Activated CD4-positive, alpha-beta T cell treated with anti-CD3 and anti-CD28 coated beads, Interleukin-2, amount 50 U/mL, for 4 hours (primary cell): Measurements from ENCODE around the gene ATRNL1.
"Not testable (repeated sequence)": the region's sequence is repeated elsewhere in the genome, so short reads cannot be mapped to it uniquely, and the experiment has no call there.

Experiments
- DNase-seq, 2 experiments: peaks; one replicate each; pipeline ENCODE4 v3.0.0-alpha.2; 2020

Gene ATRNL1

GRCh38 chr10:115638246-115638645 is 545.1 kb downstream of the ATRNL1 start:
- DNase-seq = no peak

GRCh38 chr10:115649217-115649616 is 556.1 kb downstream of the ATRNL1 start:
- no peak for DNase-seq

GRCh38 chr10:115653473-115653872 is 560.3 kb downstream of the ATRNL1 start:
- no peak for DNase-seq

GRCh38 chr10:115654961-115655360 is 561.8 kb downstream of the ATRNL1 start:
- DNase-seq = no peak

GRCh38 chr10:115657161-115657860 is 564.1 kb downstream of the ATRNL1 start:
- no peak for DNase-seq

- no peak for DNase-seq
Observed at GRCh38 chr10:115659616-115660015, 566.5 kb downstream of the ATRNL1 start.

GRCh38 chr10:115660391-115660790 is 567.2 kb downstream of the ATRNL1 start:
- no peak for DNase-seq

DNA sequence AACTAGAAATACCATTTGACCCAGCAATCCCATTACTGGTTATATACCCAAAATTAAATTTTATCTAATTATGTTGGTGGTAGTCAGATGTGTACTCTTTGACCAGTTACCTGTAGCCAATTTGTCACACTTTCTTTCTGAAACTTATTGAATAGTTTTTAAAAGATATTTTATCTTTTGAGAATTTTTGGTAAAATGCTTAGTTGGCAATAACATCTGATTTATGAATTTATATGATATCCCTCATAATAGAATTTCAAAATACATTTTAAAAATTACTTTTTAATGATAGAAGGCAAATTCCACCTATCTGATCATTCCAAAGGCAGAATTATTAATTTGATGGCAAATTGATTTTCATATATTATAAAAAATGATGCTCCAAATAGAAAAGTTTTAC is 569.3 kb downstream of the ATRNL1 start:
- DNase-seq = no peak

- DNase-seq = no peak
Observed at GRCh38 chr10:115665549-115665948, 572.4 kb downstream of the ATRNL1 start.

GRCh38 chr10:115674496-115674895 is 581.3 kb downstream of the ATRNL1 start:
- DNase-seq = no peak

- DNase-seq = no peak
Observed at GRCh38 chr10:115696747-115697146, 603.6 kb downstream of the ATRNL1 start.

- no peak for DNase-seq
Observed at GRCh38 chr10:115706026-115706425, 612.9 kb downstream of the ATRNL1 start.

DNA sequence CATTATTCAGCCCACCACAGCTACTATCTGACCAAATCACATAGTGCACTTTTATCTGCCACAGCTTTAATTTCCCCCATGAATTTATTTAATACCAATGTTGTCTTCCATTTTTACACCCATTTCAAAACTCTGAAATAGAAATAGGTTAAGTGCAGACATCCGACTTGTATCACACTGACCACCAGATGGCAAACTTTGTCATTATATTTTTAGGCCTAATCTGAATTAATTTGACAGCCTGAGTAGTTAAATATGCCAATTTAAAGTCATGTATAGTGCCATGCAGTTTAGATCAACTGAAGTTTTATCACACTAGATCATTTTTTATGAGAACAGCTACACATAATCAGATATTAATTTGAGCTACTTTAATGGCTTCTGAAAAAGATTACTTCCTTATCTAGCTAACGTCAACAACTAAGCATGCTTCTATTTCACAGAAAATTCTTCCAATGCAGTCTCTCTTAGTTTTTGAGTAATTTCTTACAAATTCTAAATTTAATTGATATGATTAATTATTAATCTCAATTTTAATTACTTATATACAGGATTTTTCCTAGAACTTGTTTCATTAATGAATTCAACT is 613.4 kb downstream of the ATRNL1 start:
- no peak for DNase-seq

DNA sequence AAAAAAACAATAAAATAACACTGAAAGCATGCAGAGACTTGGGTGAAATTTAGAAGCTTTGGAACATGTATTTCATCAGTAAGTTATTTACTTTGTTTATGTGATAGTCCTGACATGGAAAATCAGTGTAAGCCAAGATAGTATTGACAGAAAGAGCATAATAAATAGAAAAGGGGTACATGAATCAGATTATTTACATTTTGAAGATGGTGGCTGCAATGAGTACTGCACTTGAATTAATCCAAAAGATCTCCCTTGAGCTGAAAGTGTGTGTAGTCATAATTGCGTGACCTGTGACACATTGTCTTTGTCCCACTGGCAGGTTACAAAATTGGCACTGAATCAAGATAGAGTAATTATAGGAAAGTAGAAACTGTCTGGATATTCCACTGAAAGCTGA is 617.0 kb downstream of the ATRNL1 start:
- DNase-seq = no peak

DNA sequence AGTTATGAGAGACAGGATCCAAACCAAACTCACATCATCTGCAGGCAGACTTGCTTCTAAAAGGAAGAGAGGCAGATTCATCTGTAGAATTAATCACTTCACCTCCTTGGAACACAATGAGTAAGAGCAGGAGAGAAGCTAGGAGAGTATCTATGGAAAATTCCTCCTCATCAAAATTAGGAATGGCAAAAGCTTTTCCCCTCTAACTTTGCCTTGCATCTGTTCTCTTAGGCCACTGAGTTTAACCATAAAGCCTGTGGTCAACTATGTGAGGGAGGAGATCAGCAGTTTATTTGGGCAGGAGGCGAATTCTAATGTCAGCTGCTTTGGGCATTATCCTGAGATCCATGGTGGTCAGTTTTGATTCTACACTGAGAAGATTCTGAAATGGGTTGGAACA is 618.1 kb downstream of the ATRNL1 start:
- DNase-seq = no peak

- no peak for DNase-seq
Observed at GRCh38 chr10:115720121-115720520, 627.0 kb downstream of the ATRNL1 start.

DNA sequence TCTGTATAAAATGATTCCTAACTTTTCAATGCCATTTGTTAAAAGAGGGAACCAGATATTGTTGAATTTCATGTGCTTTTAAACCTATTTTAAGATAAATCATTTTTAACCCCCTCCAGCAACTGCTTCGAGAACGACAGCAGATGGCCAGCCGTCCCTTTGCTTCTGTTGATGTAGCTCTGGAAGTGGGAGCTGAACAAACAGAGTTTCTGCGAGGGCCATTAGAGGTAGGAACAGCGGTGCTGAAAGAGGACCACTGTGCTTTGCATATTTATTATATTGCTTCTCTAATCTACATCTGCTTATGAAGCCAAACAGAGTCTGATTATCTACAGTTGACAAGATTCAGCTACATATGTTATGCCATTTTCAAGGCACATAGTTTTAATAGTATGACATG is 634.0 kb downstream of the ATRNL1 start:
- no peak for DNase-seq

- no peak for DNase-seq
Observed at GRCh38 chr10:115744089-115744488, 650.9 kb downstream of the ATRNL1 start.

GRCh38 chr10:115745943-115746342 is 652.8 kb downstream of the ATRNL1 start:
- no peak for DNase-seq

DNA sequence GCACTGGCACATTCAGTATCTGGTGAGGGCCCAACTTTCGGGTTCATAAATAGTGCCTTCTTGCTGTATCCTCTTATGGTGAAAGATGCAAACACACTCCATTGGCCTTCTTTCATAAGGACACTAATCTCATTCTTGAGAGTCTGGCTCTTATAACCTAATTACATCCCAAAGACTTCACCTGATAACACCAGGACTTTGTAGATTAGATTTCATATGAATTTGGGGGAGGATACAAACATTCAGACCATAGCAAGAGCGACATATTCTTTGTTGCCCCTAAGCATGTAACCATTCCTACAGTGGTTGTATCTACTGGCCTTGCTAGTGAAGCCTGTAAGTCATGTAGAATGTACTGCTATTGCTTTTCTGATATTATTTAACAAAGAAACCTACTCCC is 654.6 kb downstream of the ATRNL1 start:
- DNase-seq = no peak

GRCh38 chr10:115758488-115758887 is 665.3 kb downstream of the ATRNL1 start:
- DNase-seq = not testable (repeated sequence)

- no peak for DNase-seq
Observed at GRCh38 chr10:115760131-115760530, 667.0 kb downstream of the ATRNL1 start.

- no peak for DNase-seq
Observed at GRCh38 chr10:115761166-115761565, 668.0 kb downstream of the ATRNL1 start.

DNA sequence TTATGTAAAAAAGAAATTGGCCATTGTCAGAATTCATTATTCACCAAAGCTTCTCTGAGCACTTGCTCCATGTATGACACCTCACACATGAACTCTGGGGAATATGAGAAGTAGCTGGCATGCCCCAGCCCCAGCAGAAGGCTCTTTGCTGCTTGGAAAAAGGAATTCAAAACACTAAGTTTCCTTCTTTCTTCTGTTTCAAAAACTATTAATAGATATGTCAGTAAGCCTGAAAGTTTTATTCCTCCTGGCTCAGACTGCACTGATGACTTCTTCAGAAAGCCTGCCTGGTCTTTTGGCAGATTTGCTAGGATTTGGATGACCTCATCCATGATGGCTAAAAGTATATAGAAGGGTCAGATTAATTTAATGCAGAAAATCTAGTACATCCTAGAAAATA is 668.9 kb downstream of the ATRNL1 start:
- DNase-seq = no peak

- no peak for DNase-seq
Observed at GRCh38 chr10:115771755-115772154, 678.6 kb downstream of the ATRNL1 start.
